Activated CD4-positive, alpha-beta T cell treated with anti-CD3 and anti-CD28 coated beads, Interleukin-2, amount 50 U/mL, for 24 hours (primary cell): ENCODE data around the gene SKIL.
"Not testable (repeated sequence)": the region's sequence is repeated elsewhere in the genome, so short reads cannot be mapped to it uniquely, and the experiment has no call there.

ENCODE experiments used
- DNase-seq, 2 donors: peaks; one replicate each; pipeline ENCODE4 v3.0.0-alpha.2; 2020; ENCODE audit warnings: low read depth in 1 of 2, low spot score in 1 of 2

The SKIL gene

GRCh38 chr3:170357176-170358041 is at the start of gene SKIL:
SKIL (plus strand) TSS chr3:170357715; CDS start chr3:170360332, 2,617 bp downstream.
- DNase-seq = peak; percentile 88 to 94

- no peak for DNase-seq
Measured at GRCh38 chr3:170309046-170309445, 48.5 kb upstream of the SKIL start.

GRCh38 chr3:170317954-170318353 is 39.6 kb upstream of the SKIL start:
- no peak for DNase-seq

- DNase-seq = no peak
Measured at GRCh38 chr3:170320461-170321121, 36.9 kb upstream of the SKIL start.

GRCh38 chr3:170321321-170322034 is 36.0 kb upstream of the SKIL start:
- no peak for DNase-seq

- DNase-seq = no peak
Measured at GRCh38 chr3:170322566-170323269, 34.8 kb upstream of the SKIL start.

GRCh38 chr3:170323331-170323730 is 34.2 kb upstream of the SKIL start:
- DNase-seq = no peak

GRCh38 chr3:170324962-170325361 is 32.6 kb upstream of the SKIL start:
- DNase-seq = no peak

GRCh38 chr3:170327040-170327808 is 30.3 kb upstream of the SKIL start:
- no peak for DNase-seq

- not testable (repeated sequence) for DNase-seq
Measured at GRCh38 chr3:170327868-170328548, 29.5 kb upstream of the SKIL start.

- DNase-seq = no peak
Measured at GRCh38 chr3:170330366-170330765, 27.1 kb upstream of the SKIL start.

GRCh38 chr3:170331143-170331542 is 26.4 kb upstream of the SKIL start:
- no peak for DNase-seq

- no peak for DNase-seq
Measured at GRCh38 chr3:170337420-170337819, 20.1 kb upstream of the SKIL start.

- no peak for DNase-seq
Measured at GRCh38 chr3:170338690-170339340, 18.7 kb upstream of the SKIL start.

GRCh38 chr3:170342273-170342672 is 15.2 kb upstream of the SKIL start:
- not testable (repeated sequence) for DNase-seq

GRCh38 chr3:170343859-170344258 is 13.7 kb upstream of the SKIL start:
- DNase-seq = not testable (repeated sequence)

- DNase-seq = no peak
Measured at GRCh38 chr3:170344971-170345370, 12.5 kb upstream of the SKIL start.

GRCh38 chr3:170346481-170347392 is 10.8 kb upstream of the SKIL start:
- DNase-seq = no peak
